GM18505 (cell line): ENCODE data around the gene TAT.
"Not testable (repeated sequence)": the region's sequence is repeated elsewhere in the genome, so short reads cannot be mapped to it uniquely, and the experiment has no call there.

Experiments used
- ATAC-seq: cut with Tn5 transposase; IDR thresholded peaks from one replicate; pipeline ENCODE4 v1.9.1; 2021; ENCODE audit not compliant: unreplicated experiment
- POLR2A ChIP-seq: IDR thresholded peaks from 4 replicates; pipeline ENCODE4 v1.6.1; 2011; ENCODE audit warnings: borderline replicate concordance; ENCODE audit not compliant: insufficient read depth, insufficient read length; ENCODE audit errors: extremely low read depth

TAT gene

GRCh38 chr16:71576971-71577370 lies at the start of gene TAT:
Gene TAT, minus strand, starts transcription at chr16:71577092. Its CDS starts 677 bp downstream, at chr16:71576415.
- TF ChIP-seq POLR2A = no peak
- no peak for ATAC-seq

- TF ChIP-seq POLR2A = no peak
- no peak for ATAC-seq
These were observed 49.3 kb upstream of the TAT start, which contains the start of gene MARVELD3 for GRCh38 chr16:71626018-71626857. Gene MARVELD3, plus strand, starts transcription at chr16:71626184. Its CDS starts 46 bp downstream, at chr16:71626230.

GRCh38 chr16:71625113-71625850 lies 48.4 kb upstream of the TAT start:
- ATAC-seq = no peak
- no peak for TF ChIP-seq POLR2A

- no peak for TF ChIP-seq POLR2A
- ATAC-seq = no peak
These were observed 46.7 kb upstream of the TAT start for GRCh38 chr16:71623597-71623996.

GRCh38 chr16:71622088-71622487 lies 45.2 kb upstream of the TAT start:
- no peak for ATAC-seq
- TF ChIP-seq POLR2A = no peak

- TF ChIP-seq POLR2A = no peak
- no peak for ATAC-seq
These were observed 41.5 kb upstream of the TAT start for GRCh38 chr16:71618429-71618828.

GRCh38 chr16:71614956-71615355 lies 38.1 kb upstream of the TAT start:
- not testable (repeated sequence) for ATAC-seq

GRCh38 chr16:71610936-71611871 lies 34.3 kb upstream of the TAT start:
- TF ChIP-seq POLR2A = no peak
- peak; percentile 47 for ATAC-seq

- ATAC-seq = no peak
- no peak for TF ChIP-seq POLR2A
These were observed 33.6 kb upstream of the TAT start for GRCh38 chr16:71610447-71610846.

GRCh38 chr16:71609066-71609465 lies 32.2 kb upstream of the TAT start:
- TF ChIP-seq POLR2A = no peak
- ATAC-seq = no peak

GRCh38 chr16:71600822-71601221 lies 23.9 kb upstream of the TAT start:
- no peak for ATAC-seq
- no peak for TF ChIP-seq POLR2A

GRCh38 chr16:71598426-71598825 lies 21.5 kb upstream of the TAT start:
- not testable (repeated sequence) for ATAC-seq

- not testable (repeated sequence) for ATAC-seq
These were observed 18.5 kb upstream of the TAT start for GRCh38 chr16:71595340-71595826.

- no peak for ATAC-seq
- TF ChIP-seq POLR2A = no peak
These were observed 17.2 kb upstream of the TAT start for GRCh38 chr16:71594000-71594646.
